PC-3 (cell line): ENCODE results near the gene SPATA9. TPM values are rescaled to one million over a fixed set of nuclear protein-coding genes. Genes with fewer than 3 reads are reported as not detected.

ENCODE experiments used
- ATAC-seq: fragments of 200-7000 bp; cut with Tn5 transposase; 2 replicates; pipeline ENCODE4 v1.9.1; 2020; ENCODE audit warnings: mild to moderate bottlenecking, moderate library complexity
- BruUV-seq: library from RNA; stranded (reverse); fragments of 400-500 nt; replicated peaks from 2 replicates; lab custom pipeline; 2021; lab: Mats Ljungman, UMichigan
- CTCF ChIA-PET: fragments of 300-600 bp; sonication (Branson Sonifier 250); formaldehyde crosslinking; loops from one replicate; lab custom pipeline; 2022; ENCODE audit warnings: antibody characterized with exemption; lab: Charles Lee
- POLR2A ChIA-PET: fragments of 300-600 bp; sonication (Branson Sonifier 250); formaldehyde crosslinking; loops from one replicate; lab custom pipeline; 2022; ENCODE audit warnings: antibody characterized with exemption; ENCODE audit not compliant: unreplicated experiment; lab: Charles Lee
- DNase-seq: peaks from one replicate; pipeline ENCODE4 v3.0.0-alpha.2; 2015
- H2AFZ ChIP-seq: fragments of 300-600 bp; sonication (generic); 2 replicates; pipeline ENCODE4 v1.6.0; 2016; ENCODE audit warnings: antibody characterized with exemption, low read length
- H3F3A ChIP-seq: fragments of 300-600 bp; sonication (generic); one replicate; pipeline ENCODE4 v1.6.0; 2017; ENCODE audit warnings: antibody characterized with exemption, low read length, control low read depth, mild to moderate bottlenecking; ENCODE audit not compliant: unreplicated experiment
- H3K27ac ChIP-seq: fragments of 300-600 bp; sonication (generic); 2 replicates; pipeline ENCODE4 v1.5.1; 2016; ENCODE audit warnings: mild to moderate bottlenecking, low read length
- H3K27me3 ChIP-seq: fragments of 300-600 bp; sonication (generic); 2 replicates; pipeline ENCODE4 v1.6.1; 2016; ENCODE audit warnings: low read length, mixed read lengths
- H3K36me3 ChIP-seq: fragments of 300-600 bp; sonication (generic); 2 replicates; pipeline ENCODE4 v1.6.1; 2016; ENCODE audit warnings: low read depth, mixed run types, low read length, mixed read lengths
- H3K4me1 ChIP-seq: fragments of 300-600 bp; sonication (generic); 2 replicates; pipeline ENCODE4 v1.5.1; 2016; ENCODE audit warnings: low read length; ENCODE audit not compliant: insufficient read depth
- H3K4me2 ChIP-seq: fragments of 300-600 bp; sonication (generic); 2 replicates; pipeline ENCODE4 v1.6.0; 2016; ENCODE audit warnings: low read length
- H3K4me3 ChIP-seq: fragments of 300-600 bp; sonication (generic); 2 replicates; pipeline ENCODE4 v1.5.1; 2016; ENCODE audit warnings: mild to moderate bottlenecking, low read length, mixed read lengths
- H3K79me2 ChIP-seq: fragments of 300-600 bp; sonication (generic); 2 replicates; pipeline ENCODE4 v1.6.1; 2017; ENCODE audit warnings: low read length, mixed read lengths
- H3K9ac ChIP-seq: fragments of 300-600 bp; sonication (generic); 2 replicates; pipeline ENCODE4 v1.6.0; 2016; ENCODE audit warnings: mild to moderate bottlenecking, low read length
- H3K9me2 ChIP-seq: fragments of 300-600 bp; sonication (generic); replicated peaks from 2 replicates; pipeline ENCODE4 v1.6.1; 2016; ENCODE audit warnings: mixed run types, low read length, mixed read lengths
- H3K9me3 ChIP-seq: fragments of 300-600 bp; sonication (generic); 2 replicates; pipeline ENCODE4 v1.6.1; 2016; ENCODE audit warnings: low read length, mixed read lengths
- H4K20me1 ChIP-seq: fragments of 300-600 bp; sonication (generic); 2 replicates; pipeline ENCODE4 v1.6.1; 2016; ENCODE audit warnings: low read length, mixed read lengths
- CTCF ChIP-seq: fragments of 300-600 bp; sonication (generic); conservative IDR thresholded peaks from 2 replicates; pipeline ENCODE4 v1.5.1; 2017; ENCODE audit warnings: antibody characterized with exemption, low read depth, mild to moderate bottlenecking, low read length
- EZH2 ChIP-seq: fragments of 300-600 bp; sonication (generic); IDR thresholded peaks from one replicate; pipeline ENCODE4 v1.6.1; 2017; ENCODE audit warnings: antibody characterized with exemption, mild to moderate bottlenecking, low read length; ENCODE audit not compliant: unreplicated experiment
- EZH2phosphoT487 ChIP-seq: fragments of 300-600 bp; sonication (generic); IDR thresholded peaks from 2 replicates; pipeline ENCODE4 v1.6.1; 2018; ENCODE audit warnings: mild to moderate bottlenecking, antibody characterized with exemption, low read length, borderline replicate concordance
- intact Hi-C: fragments of 100-400 bp; cut with micrococcal nuclease; formaldehyde crosslinking; loops from 2 replicates; pipeline ENCODE4 v1.9.0; 2023
- total RNA-seq: library from RNA; depleted of rRNA; stranded (reverse); fragments of >200 nt; gene quantifications from 2 replicates; pipeline ENCODE4 v1.2.3, GENCODE V29; 2014

SPATA9 gene
- total RNA-seq, 1 experiment from 2014 or later, result not detected

GRCh38 chr5:95669540-95669939 is 13.3 kb downstream of the SPATA9 start:
- Histone ChIP-seq H3K9me3 (no peaks in the 10 kb centered on the region), H3K36me3 (no peaks in the 10 kb centered on the region), H3K27me3 (no peaks in the 10 kb centered on the region), H3K4me3 (no peak overlapping the region), H3F3A (no peaks in the 10 kb centered on the region), H2AFZ (no peak overlapping the region), H3K79me2 (no peaks in the 10 kb centered on the region), H4K20me1 (no peaks in the 10 kb centered on the region), H3K9ac (no peak overlapping the region), H3K4me2 (no peak overlapping the region), H3K4me1 (no peaks in the 10 kb centered on the region; the same call in 1 of the 2 replicates), H3K9me2 (no peaks in the 10 kb centered on the region), H3K27ac (no peak overlapping the region)
- ChIA-PET CTCF (no interaction called here), POLR2A (no interaction called here)
- no TSS peak for BruUV-seq
- TF ChIP-seq CTCF, result no peak
- TF ChIP-seq EZH2, result no peak
- no peak for TF ChIP-seq EZH2phosphoT487
- ATAC-seq, result no peak
- intact Hi-C loops, result no loop called here
- no peak for DNase-seq

GRCh38 chr5:95668728-95669127 is 14.1 kb downstream of the SPATA9 start:
- no peak overlapping the region for H3K4me2 ChIP-seq
- no peak overlapping the region for H3K4me3 ChIP-seq
- no peak overlapping the region for H3K27ac ChIP-seq
- ATAC-seq (no peak), DNase-seq (no peak)
- H3F3A ChIP-seq, result no peaks in the 10 kb centered on the region
- H3K9me2 ChIP-seq, result no peaks in the 10 kb centered on the region
- TF ChIP-seq EZH2phosphoT487 (no peak), EZH2 (no peak), CTCF (no peak)
- ChIA-PET CTCF (no interaction called here), POLR2A (no interaction called here)
- no peak overlapping the region for H2AFZ ChIP-seq
- intact Hi-C loops, result loop anchor here (1.0 kb wide), 1 partner anchor 47 kb away; no protein-coding TSS in a partner anchor
- no peak overlapping the region for H3K9ac ChIP-seq
- H3K27me3 ChIP-seq, result no peaks in the 10 kb centered on the region
- H4K20me1 ChIP-seq, result no peaks in the 10 kb centered on the region
- no TSS peak for BruUV-seq
- no peaks in the 10 kb centered on the region; the same call in 1 of the 2 replicates for H3K4me1 ChIP-seq
- no peaks in the 10 kb centered on the region for H3K36me3 ChIP-seq
- no peaks in the 10 kb centered on the region for H3K9me3 ChIP-seq
- H3K79me2 ChIP-seq, result no peaks in the 10 kb centered on the region

- no peaks in the 10 kb centered on the region for H3K9me3 ChIP-seq
- CTCF ChIA-PET, result no interaction called here
- no peaks in the 10 kb centered on the region for H3K36me3 ChIP-seq
These were observed 14.6 kb downstream of the SPATA9 start for GRCh38 chr5:95668216-95668615.

More at GRCh38 chr5:95668216-95668615, 14.6 kb downstream of the SPATA9 start:
- Histone ChIP-seq H2AFZ (no peak overlapping the region), H3K4me3 (no peak overlapping the region), H4K20me1 (no peaks in the 10 kb centered on the region), H3K27ac (no peak overlapping the region), H3K27me3 (no peaks in the 10 kb centered on the region), H3K9ac (no peak overlapping the region), H3K4me2 (no peak overlapping the region), H3K9me2 (no peaks in the 10 kb centered on the region), H3K79me2 (no peaks in the 10 kb centered on the region), H3F3A (no peaks in the 10 kb centered on the region), H3K4me1 (no peaks in the 10 kb centered on the region; the same call in 1 of the 2 replicates)
- DNase-seq (peak; percentile 30), ATAC-seq (no peak)
- no TSS peak for BruUV-seq
- POLR2A ChIA-PET, result no interaction called here
- intact Hi-C loops, result loop anchor here (1.0 kb wide), 1 partner anchor 47 kb away; no protein-coding TSS in a partner anchor
- no peak for TF ChIP-seq CTCF
